ENCODE results near the gene CACNA1I.
A peak's percentile ranks its signal among the peaks of the same experiment; 100 is the strongest.
"Not testable (repeated sequence)": the region's sequence is repeated elsewhere in the genome, so short reads cannot be mapped to it uniquely, and the experiment has no call there.

Gene CACNA1I

GRCh38 chr22:39570665-39571064, at the start of gene CACNA1I:
Gene CACNA1I (plus strand): TSS chr22:39570753. CDS start chr22:39570753, 0 bp downstream.
- DNase-seq = no peak

DNA sequence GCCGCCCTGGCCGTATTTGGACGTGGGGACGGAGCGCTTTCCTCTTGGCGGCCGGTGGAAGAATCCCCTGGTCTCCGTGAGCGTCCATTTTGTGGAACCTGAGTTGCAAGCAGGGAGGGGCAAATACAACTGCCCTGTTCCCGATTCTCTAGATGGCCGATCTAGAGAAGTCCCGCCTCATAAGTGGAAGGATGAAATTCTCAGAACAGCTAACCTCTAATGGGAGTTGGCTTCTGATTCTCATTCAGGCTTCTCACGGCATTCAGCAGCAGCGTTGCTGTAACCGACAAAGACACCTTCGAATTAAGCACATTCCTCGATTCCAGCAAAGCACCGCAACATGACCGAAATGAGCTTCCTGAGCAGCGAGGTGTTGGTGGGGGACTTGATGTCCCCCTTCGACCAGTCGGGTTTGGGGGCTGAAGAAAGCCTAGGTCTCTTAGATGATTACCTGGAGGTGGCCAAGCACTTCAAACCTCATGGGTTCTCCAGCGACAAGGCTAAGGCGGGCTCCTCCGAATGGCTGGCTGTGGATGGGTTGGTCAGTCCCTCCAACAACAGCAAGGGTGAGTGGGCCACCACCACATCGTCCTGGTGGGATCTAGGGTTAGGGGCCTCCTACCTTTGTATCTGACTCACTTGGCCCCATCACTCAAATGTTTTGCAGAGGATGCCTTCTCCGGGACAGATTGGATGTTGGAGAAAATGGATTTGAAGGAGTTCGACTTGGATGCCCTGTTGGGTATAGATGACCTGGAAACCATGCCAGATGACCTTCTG, 49.3 kb upstream of the CACNA1I start:
- peak in 1 of 2 experiments; percentile 64 for DNase-seq

- not testable (repeated sequence) for DNase-seq
Measured at GRCh38 chr22:39522091-39522490, 48.5 kb upstream of the CACNA1I start.

- DNase-seq = peak in 1 of 2 experiments; percentile 46
Measured at GRCh38 chr22:39522567-39523300, 47.8 kb upstream of the CACNA1I start.

GRCh38 chr22:39524089-39524752, 46.3 kb upstream of the CACNA1I start:
- no peak for DNase-seq

- DNase-seq = no peak
Measured at GRCh38 chr22:39524753-39525657, 45.5 kb upstream of the CACNA1I start.

DNA sequence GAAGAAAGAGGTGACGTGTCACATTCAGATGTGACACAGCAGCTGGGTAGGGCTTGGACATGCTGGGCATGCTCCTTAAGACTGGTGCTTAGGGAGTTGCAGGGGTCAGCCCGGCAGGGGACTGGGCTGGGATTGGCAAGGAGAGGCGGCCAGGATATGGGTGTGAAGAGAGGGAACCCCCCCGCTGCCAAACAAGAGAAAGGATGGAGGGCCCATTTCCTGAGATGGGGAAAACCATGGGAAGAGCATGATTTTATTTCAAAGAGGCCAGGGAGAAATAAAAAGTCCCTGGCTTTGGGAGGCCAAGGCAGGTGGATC, 44.9 kb upstream of the CACNA1I start:
- no peak for DNase-seq

GRCh38 chr22:39526736-39527171, 43.8 kb upstream of the CACNA1I start:
- DNase-seq = no peak

- DNase-seq = no peak
Measured at GRCh38 chr22:39527481-39527961, 43.0 kb upstream of the CACNA1I start.

DNA sequence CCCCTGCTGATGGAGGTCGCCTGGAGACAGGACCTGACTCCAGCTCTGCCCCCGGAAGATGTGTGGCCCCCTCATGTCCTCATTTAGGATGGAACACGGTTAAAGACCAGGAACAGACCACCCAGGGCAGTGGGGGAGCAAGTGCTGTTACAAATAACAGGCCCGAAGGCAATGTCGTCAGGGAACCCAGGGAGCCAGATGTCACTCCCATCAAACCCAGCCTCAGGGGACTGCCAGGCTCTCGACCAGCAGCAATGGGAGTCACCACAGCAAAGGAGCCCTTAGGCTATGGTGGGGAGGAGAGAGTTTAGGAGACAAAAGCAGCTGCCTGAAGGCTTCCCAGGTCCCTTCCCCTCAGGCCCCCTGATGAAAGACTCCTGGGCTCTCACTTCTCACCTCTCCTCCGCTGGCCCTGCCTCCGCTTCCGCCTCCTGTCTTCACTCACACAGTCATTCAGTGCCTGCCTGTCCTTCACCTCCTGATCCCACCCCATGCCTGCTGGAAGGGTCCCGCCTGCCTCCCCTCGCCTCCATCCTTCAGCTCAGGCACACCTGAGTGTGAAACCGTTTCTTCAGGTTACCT, 42.4 kb upstream of the CACNA1I start:
- no peak for DNase-seq

GRCh38 chr22:39528681-39529486, 41.7 kb upstream of the CACNA1I start:
- DNase-seq = peak; percentile 51 to 81

DNA sequence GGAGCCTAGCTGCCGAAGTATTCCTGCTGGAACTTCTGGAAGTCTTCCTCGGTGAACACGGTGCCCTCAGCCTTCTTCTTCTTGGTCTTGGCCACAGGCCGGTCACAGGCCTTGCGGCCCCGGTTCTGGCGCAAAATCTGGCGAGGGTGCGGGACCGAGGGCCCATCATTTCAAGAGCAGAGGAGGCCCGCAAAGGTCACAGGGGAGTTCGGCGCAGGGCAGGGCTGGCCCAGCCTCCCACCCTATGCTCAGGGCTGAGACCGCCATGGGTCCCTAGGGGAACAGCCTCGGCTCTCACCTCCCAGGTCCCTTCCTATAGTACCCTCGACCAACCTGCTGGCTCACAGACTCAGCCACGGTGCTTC, 41.1 kb upstream of the CACNA1I start:
- no peak for DNase-seq

DNA sequence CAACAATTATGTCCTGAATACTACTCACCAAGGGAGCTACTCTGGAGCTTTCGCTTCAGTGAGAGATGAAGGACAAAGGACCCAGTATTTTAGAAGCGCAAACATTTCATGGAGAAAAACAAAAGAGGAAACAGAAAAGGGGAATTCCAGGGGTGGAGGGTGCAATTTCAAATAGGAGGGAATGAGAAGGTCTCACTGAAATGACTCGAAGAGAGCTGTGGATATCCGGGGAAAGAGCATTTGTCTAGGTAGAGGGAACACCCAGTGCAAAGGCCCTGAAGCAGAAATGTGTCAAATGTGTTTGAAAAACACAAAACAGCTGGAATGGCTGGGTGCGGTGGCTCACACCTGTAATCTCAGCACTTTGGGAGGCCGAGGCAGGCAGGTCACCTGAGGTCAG, 40.4 kb upstream of the CACNA1I start:
- DNase-seq = no peak

DNA sequence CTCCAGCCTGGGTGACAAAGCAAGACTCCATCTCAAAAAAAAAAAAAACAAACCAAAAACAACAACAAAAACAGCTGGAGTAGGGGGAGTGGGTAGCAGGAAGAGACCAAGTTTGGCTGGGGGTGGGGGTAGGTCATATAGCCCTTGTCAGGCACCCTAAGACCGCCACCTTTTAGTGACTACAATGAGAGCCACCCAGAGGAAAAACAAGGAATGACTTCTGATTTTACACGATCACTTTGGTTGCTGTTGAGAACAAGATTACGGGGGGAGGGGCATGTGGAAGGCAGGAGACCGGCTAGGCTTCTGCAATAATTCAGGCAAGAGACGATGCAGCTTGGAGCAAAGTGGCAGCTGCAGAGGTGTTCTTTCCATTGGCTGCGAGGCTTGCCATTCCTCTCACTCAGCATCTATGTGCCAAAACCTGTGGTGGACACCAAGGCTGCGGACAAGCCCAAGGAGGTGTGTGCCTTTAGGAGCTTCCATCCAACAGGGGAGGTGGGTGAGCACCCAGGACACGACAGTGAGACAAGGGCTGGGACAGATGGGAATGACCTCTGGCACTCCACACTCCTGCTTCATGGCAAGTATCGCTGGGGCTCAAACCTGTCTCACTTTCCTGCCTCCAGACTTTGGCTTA, 39.7 kb upstream of the CACNA1I start:
- DNase-seq = peak in 1 of 2 experiments; percentile 52

DNA sequence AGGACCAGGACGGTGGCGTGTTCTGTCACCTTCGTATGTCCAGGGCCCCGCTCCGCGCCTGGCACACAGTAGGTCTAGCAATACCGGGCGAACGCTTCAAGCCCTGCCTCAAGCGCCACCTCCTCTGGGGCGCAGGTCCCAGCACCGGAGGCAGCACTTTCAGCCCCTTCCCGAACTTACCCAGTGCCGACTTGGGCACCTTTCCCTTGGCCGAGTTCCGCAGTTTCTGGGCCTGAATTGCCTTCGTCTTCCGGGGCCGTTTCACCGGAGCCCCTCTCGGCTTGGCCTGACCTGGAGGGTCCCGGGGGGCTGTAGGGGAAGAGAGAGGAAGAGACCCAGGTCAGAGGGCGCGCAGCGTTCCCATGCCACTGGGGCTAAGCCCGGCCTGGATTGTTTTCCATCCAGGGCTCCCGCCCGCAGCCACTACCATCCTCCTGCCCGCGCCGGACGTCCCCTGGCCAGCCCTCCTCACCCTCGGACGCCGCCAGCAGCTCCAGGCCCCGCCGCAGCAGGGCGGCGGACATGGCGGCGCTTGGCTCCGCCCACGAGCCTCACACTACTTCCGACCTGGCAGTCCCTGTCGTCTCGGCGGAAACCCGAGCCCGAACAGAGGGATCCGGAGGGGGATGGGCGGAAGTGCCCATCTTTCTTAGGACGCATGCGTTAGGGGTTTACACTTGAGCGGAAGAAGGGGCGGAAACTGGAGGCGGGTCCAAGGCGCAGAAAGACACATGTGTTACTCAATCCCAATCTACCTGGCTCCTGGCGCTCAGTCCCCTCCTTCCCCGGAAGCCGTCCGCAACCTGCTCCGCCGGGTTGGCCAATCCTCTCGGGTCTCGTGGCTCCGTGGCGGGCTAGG, 38.1 kb upstream of the CACNA1I start, which contains the start of gene RPS19BP1:
TSS of gene RPS19BP1 (minus strand) at position 534 of the 859 bp plus-strand sequence. CDS start at position 524, 10 bp downstream.
- peak; percentile 93 to 98 for DNase-seq

- no peak for DNase-seq
Measured at GRCh38 chr22:39534092-39534506, 36.5 kb upstream of the CACNA1I start.

GRCh38 chr22:39534591-39535356, 35.8 kb upstream of the CACNA1I start:
- peak in 1 of 2 experiments; percentile 41 for DNase-seq

DNA sequence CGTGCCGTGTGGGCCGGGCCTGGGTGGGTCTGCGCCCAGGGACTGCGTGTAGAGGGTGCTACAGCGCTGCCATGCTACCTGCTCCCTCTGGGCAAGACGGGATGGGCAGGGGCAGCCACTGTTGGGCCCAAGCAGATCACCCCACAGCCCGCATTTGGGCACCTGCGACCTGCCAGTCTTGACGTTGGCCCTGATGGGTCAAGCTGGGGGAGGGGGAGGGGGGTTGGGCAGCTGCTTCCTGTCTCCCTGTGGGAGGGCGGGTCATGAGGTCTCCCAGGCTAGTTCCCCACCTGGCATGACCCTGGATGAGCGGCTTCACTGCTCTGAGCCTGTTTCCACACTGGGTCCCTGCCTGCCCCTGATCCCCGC, 35.2 kb upstream of the CACNA1I start:
- no peak for DNase-seq
